ENCODE measurements around the gene MED8. TPM values are rescaled to one million over a fixed set of nuclear protein-coding genes. Genes with fewer than 3 reads are reported as not detected.
"Not testable (repeated sequence)": the region's sequence is repeated elsewhere in the genome, so short reads cannot be mapped to it uniquely, and the experiment has no call there.

The MED8 gene
- total and polyA plus RNA-seq, 2 donors (not counting 1 experiment from before 2014, with no cell fraction given) = 49.7 to 69.2 TPM

DNA sequence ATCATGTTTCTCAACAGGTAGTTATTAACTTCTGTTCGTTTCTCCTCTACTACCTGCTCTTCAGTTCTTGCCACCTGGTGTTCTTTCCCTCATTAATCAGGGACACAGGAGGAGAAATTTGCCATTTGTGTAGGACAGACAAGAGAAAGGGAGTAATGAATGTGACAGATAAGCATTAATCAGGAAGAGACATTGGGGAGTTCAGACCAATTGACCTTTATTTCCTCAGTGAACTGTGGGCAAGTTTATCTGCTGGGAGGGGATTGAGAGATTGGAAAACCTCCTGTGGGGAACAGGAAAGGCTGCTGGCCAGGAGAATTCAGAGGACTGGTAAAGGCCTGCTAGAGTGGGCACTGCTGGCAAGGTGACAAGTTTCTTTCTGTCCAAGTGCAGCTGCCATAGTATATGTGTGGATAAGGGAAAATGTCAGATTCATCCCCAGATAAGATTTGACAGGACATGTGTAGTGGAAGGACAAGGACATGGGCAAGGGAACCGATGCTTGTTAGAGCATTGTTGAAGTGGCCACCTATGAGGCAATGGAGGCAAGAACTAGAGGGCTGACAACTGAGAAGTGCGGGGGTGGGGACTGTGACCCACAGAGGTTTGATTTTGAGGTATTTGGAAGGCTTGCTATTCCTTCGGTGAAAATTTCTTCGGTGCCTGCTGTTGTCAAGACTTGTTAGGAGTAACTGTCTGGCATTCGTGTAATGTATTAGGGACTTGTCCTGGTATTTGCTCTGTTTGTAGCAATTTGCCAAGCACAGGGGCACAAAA is 12.7 kb upstream of the MED8 start:
- peaks cover 6% of the 10 kb centered on the region for H3K36me3 ChIP-seq (ENCODE audit: control insufficient read depth, insufficient read depth, low read length)
- no peak overlapping the region for H2AFZ ChIP-seq (ENCODE audit: low read length)
- H3K4me1 ChIP-seq (ENCODE audit: control insufficient read depth, extremely low read depth, insufficient read depth, low read length) = no peaks in the 10 kb centered on the region
- TF ChIP-seq, protein P1, sequence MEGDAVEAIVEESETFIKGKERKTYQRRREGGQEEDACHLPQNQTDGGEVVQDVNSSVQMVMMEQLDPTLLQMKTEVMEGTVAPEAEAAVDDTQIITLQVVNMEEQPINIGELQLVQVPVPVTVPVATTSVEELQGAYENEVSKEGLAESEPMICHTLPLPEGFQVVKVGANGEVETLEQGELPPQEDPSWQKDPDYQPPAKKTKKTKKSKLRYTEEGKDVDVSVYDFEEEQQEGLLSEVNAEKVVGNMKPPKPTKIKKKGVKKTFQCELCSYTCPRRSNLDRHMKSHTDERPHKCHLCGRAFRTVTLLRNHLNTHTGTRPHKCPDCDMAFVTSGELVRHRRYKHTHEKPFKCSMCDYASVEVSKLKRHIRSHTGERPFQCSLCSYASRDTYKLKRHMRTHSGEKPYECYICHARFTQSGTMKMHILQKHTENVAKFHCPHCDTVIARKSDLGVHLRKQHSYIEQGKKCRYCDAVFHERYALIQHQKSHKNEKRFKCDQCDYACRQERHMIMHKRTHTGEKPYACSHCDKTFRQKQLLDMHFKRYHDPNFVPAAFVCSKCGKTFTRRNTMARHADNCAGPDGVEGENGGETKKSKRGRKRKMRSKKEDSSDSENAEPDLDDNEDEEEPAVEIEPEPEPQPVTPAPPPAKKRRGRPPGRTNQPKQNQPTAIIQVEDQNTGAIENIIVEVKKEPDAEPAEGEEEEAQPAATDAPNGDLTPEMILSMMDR (conservative IDR thresholded peaks at IDR 0.05 in 1 of 2, IDR thresholded peaks at IDR 0.05 in 1 of 2; ENCODE audit: low read depth in 1 of 2, low read length in 2 of 2) = no peak
- no peak for TF ChIP-seq EZH2 (IDR thresholded peaks at IDR 0.05; ENCODE audit: low read length, missing control alignments)
- no peaks in the 10 kb centered on the region for H3K9me3 ChIP-seq (ENCODE audit: control insufficient read depth, insufficient read depth, low read depth, low read length)
- DNase-seq (ENCODE audit: low read depth in 2 of 2) = no peak
- H3K27me3 ChIP-seq (ENCODE audit: control insufficient read depth, insufficient read depth, low read length) = no peaks in the 10 kb centered on the region
- no peaks in the 10 kb centered on the region for H4K20me1 ChIP-seq (ENCODE audit: control insufficient read depth, extremely low read depth, insufficient read depth, low read length)
- peaks cover 2% of the 10 kb centered on the region for H3K79me2 ChIP-seq (ENCODE audit: control insufficient read depth, insufficient read depth, low read length)
- H3K27ac ChIP-seq (ENCODE audit: insufficient read depth, low read length) = no peak overlapping the region
- no peak overlapping the region for H3K9ac ChIP-seq (ENCODE audit: insufficient read depth, low read length)
- H3K4me3 ChIP-seq (replicated peaks in 1 of 4; ENCODE audit: control extremely low read depth in 1 of 4, insufficient read depth in 1 of 4, low read depth in 3 of 4, low read length in 4 of 4) = no peak overlapping the region
- no peak overlapping the region for H3K4me2 ChIP-seq (ENCODE audit: extremely low read depth, insufficient read depth, low read length)

DNA sequence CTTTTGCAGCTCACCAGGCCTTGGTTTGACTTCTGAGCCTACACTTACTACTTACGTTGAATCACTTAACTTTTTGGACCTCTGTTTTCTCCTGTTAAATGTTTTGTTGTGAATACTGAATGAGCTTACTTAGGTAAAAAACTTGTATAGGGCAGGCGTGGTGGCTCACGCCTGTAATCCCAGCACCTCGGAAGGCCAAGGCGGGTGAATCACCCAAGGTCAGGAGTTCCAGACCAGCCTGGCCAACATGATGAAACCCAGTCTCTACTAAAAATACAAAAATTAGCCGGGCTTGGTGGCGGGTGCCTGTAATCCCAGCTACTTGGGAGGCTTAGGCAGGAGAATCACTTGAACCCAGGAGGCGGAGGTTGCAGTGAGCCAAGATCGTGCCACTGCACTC is 10.8 kb upstream of the MED8 start:
- not testable (repeated sequence) for H3K4me3 ChIP-seq (replicated peaks in 1 of 4; ENCODE audit: control extremely low read depth in 1 of 4, insufficient read depth in 1 of 4, low read depth in 3 of 4, low read length in 4 of 4); H3K27ac ChIP-seq (ENCODE audit: insufficient read depth, low read length); H3K9ac ChIP-seq (ENCODE audit: insufficient read depth, low read length); DNase-seq (ENCODE audit: low read depth in 2 of 2); H3K79me2 ChIP-seq (ENCODE audit: control insufficient read depth, insufficient read depth, low read length); H3K4me2 ChIP-seq (ENCODE audit: extremely low read depth, insufficient read depth, low read length); H3K9me3 ChIP-seq (ENCODE audit: control insufficient read depth, insufficient read depth, low read depth, low read length); H2AFZ ChIP-seq (ENCODE audit: low read length); H4K20me1 ChIP-seq (ENCODE audit: control insufficient read depth, extremely low read depth, insufficient read depth, low read length); H3K27me3 ChIP-seq (ENCODE audit: control insufficient read depth, insufficient read depth, low read length); H3K4me1 ChIP-seq (ENCODE audit: control insufficient read depth, extremely low read depth, insufficient read depth, low read length); H3K36me3 ChIP-seq (ENCODE audit: control insufficient read depth, insufficient read depth, low read length)

DNA sequence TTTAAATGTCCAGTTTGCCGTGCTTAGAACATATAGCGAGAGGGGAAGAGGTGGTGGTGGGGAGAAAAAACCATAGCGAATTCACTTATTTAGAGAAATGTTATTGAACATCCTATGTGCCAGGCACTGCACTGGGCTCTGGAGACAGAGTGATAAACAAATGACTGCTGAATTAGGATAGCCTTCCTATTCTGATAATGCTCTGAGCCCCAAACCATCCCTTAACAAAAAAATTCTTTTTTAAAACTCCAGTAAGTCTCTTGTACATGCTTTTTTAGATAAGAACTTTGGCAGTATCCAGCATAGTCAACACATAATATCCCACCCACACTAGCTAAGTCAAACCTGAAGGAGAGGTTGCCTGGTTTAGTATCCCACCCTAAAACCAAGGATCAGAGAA is 8.6 kb upstream of the MED8 start:
- Histone ChIP-seq H3K4me2 (ENCODE audit: extremely low read depth, insufficient read depth, low read length) (no peak overlapping the region), H4K20me1 (ENCODE audit: control insufficient read depth, extremely low read depth, insufficient read depth, low read length) (no peaks in the 10 kb centered on the region), H3K36me3 (ENCODE audit: control insufficient read depth, insufficient read depth, low read length) (no peaks in the 10 kb centered on the region), H3K9me3 (ENCODE audit: control insufficient read depth, insufficient read depth, low read depth, low read length) (no peaks in the 10 kb centered on the region), H3K4me1 (ENCODE audit: control insufficient read depth, extremely low read depth, insufficient read depth, low read length) (no peaks in the 10 kb centered on the region), H3K79me2 (ENCODE audit: control insufficient read depth, insufficient read depth, low read length) (peaks cover 2% of the 10 kb centered on the region), H3K27me3 (ENCODE audit: control insufficient read depth, insufficient read depth, low read length) (no peaks in the 10 kb centered on the region), H2AFZ (ENCODE audit: low read length) (no peak overlapping the region), H3K4me3 (replicated peaks in 1 of 4; ENCODE audit: control extremely low read depth in 1 of 4, insufficient read depth in 1 of 4, low read depth in 3 of 4, low read length in 4 of 4) (no peak overlapping the region), H3K27ac (ENCODE audit: insufficient read depth, low read length) (no peak overlapping the region), H3K9ac (ENCODE audit: insufficient read depth, low read length) (no peak overlapping the region)
- no peak for TF ChIP-seq EZH2 (IDR thresholded peaks at IDR 0.05; ENCODE audit: low read length, missing control alignments)
- TF ChIP-seq, protein P1 (conservative IDR thresholded peaks at IDR 0.05 in 1 of 2, IDR thresholded peaks at IDR 0.05 in 1 of 2; ENCODE audit: low read depth in 1 of 2, low read length in 2 of 2) = no peak
- no peak for DNase-seq (ENCODE audit: low read depth in 2 of 2)
